ENCODE results near the gene ADAMTS17.

Gene ADAMTS17

DNA sequence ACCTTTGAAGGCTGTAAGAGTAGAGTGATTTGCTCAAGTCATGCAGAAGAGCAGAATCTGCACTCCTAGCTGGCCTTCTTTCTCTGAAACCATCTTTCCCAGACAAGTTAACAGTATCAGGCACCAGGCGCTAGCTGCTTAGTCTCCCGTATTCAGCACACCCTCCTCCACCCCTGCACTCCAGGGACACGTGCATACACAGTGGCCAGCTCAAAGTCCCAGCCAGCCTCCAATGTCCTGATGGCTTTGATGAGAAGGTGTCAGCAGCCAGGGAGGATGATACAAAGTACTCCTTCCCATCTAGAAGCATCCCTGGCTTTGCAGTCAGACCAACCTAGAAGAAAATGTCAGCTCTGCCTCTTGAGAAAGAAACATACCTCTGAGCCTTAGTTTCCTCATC is 177.8 kb downstream of the ADAMTS17 start:
- DNase-seq, result no peak

DNA sequence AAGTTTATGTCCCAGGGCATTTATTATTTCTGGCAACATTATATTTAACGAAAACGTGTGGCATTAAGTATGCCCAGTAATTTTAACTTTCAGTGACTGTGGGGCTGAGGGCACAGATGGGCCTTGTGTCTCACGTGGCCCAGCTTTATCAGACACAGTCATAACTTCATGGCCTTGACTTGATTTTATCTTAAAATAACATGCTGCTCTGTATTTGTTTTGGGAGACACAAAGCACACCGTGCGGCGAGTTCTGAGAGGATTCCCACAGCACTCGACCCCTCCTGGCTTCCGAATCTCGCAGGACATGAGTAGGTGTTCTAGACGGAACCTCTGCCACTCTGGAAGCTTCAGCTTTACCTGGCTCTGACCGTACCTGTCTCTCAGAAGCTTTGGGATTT is 180.8 kb downstream of the ADAMTS17 start:
- DNase-seq, result no peak

- DNase-seq, result no peak
These were observed 182.3 kb downstream of the ADAMTS17 start for GRCh38 chr15:100159436-100159835.

GRCh38 chr15:100158356-100158755 is 183.4 kb downstream of the ADAMTS17 start:
- no peak for DNase-seq

GRCh38 chr15:100156201-100156600 is 185.6 kb downstream of the ADAMTS17 start:
- DNase-seq, result no peak

- DNase-seq, result no peak
These were observed 187.4 kb downstream of the ADAMTS17 start for GRCh38 chr15:100154338-100154737.

GRCh38 chr15:100152463-100152862 is 189.3 kb downstream of the ADAMTS17 start:
- DNase-seq, result no peak

DNA sequence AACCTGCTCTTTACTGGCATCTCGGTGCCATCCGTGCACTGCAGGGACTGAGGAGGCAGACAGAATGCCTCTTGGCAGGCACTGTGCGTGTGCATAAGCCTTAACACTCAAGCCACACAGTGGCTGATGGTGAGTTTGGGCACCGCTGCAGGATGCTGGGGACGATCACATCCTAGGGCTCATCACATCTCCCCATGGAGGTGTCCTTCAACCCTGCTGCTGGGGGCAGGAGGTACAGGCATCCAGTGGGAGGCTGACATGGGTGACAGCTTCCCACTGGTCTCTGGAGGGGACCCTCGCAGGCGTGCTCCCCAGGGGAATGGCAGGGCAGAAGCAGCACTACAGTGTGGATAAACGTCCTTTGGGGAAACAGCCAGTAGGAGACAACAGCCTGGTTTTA is 190.9 kb downstream of the ADAMTS17 start:
- DNase-seq, result no peak

DNA sequence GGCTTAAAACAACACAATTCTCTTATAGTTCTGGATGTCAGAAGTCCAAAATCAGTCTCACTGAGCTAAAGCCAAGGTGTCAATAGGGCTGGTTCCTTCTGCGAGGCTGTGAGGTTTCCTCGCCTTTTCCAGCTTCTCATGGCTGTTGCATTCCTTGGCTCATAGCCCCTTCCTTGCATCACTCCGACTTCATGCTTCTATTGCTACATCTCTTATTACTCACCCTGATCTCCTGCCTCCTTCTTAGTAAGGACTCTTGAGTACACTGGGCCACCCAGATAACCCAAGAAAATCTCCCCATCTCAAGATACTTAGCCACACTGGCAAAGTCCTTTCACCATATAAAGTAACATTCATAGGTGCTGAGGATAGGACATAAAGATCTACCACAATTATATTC is 193.9 kb downstream of the ADAMTS17 start:
- no peak for DNase-seq

- DNase-seq, result no peak
These were observed 198.4 kb downstream of the ADAMTS17 start for GRCh38 chr15:100143378-100143777.

DNA sequence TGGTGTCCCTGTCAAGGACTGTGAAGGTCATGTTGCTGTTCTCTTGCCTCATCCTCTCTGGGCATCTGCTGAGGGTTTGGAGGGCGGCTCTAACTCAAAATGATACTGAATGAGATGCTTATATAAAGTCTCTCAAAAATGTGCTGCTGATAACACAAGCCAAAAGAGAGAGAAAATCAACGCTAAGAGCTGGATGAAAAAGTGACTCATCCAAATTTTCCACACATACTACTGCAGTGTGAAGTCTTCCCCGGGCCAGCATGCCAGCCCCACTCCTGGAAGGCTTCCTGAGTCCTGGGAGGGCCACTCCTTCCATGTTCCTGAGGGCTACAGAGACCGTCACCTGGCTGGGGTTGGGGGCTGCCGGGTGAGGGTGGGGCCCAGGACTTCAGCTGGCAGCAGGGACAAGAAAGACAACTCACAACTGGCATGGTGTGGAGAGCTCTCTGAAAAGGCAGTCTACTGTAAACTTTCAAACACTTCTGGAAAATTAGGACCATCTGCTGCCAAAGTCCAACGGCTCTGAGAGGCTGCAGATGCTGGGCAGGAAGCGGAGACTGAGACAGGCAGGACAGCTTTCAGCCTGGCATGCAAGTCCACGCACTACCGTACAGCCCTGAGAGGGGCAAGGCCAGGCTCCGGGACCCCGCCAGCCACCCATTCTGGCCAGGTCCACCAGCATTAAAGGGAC is 200.3 kb downstream of the ADAMTS17 start:
- DNase-seq, result no peak

GRCh38 chr15:100140527-100141308 is 201.1 kb downstream of the ADAMTS17 start:
- no peak for DNase-seq

GRCh38 chr15:100134586-100134985 is 207.2 kb downstream of the ADAMTS17 start:
- DNase-seq, result no peak

GRCh38 chr15:100134089-100134583 is 207.6 kb downstream of the ADAMTS17 start:
- DNase-seq, result no peak

DNA sequence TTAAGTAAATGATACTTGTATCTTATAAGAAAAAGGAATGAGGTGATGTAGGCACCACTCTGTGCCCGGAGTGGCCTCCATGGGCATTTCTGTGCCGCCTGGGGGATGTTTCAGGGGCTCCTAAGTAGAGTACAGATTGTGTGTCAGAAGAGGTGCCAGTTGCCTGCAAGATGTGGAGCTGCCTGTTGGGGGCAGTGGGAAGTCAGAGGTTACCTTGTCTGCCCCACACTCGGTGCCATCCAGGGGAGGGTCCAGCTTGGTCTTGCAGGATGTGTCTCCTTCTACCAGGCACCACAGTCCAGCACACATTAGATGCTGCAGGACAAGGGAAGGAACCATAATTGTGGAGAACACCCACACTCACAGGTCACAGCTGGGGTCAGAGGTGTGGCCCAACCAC is 208.8 kb downstream of the ADAMTS17 start:
- no peak for DNase-seq

GRCh38 chr15:100132309-100132708 is 209.5 kb downstream of the ADAMTS17 start:
- no peak for DNase-seq

DNA sequence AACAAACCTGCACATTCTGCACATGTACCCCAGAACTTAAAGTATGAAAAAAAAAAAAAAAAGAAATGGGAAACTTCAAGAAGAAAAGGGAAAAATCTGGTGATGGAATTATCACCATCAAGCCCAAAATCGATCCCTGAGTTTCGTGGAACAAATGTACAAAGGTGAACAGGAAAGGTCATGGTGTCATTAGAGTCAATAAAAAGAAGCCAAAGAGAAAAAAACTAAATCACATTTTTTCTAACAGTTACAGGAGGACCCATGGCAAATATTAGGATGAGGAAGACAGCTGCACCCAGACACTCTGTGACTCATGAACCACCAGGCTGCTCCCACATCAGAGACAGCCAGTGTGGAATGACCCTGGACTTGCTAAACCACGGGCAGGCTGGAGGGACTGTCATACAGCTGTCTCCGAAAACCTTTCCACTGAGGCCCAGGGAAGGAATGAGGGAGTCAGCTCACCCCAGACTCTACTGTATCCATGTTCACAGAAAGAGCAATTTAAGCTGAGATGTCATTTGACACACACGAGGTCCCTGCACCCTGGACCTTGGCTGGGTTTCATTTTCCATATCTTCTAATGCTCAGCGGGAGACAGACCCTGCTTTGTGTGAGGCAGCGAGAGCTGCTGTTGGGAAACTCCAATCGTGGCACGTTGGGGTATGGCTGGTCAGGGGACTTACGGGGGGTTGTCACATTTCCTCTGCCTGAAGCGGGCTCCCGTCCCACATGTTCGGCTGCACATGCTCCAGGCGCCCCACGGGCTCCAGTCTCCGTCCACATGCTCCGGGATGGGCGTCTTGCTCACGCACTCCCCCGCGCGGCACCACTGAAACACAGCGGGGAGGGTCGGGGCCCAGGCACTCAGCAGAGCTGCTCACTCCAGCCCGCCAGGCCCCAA is 210.2 kb downstream of the ADAMTS17 start:
- DNase-seq, result peak; percentile 8

GRCh38 chr15:100129677-100130076 is 212.1 kb downstream of the ADAMTS17 start:
- DNase-seq, result no peak

DNA sequence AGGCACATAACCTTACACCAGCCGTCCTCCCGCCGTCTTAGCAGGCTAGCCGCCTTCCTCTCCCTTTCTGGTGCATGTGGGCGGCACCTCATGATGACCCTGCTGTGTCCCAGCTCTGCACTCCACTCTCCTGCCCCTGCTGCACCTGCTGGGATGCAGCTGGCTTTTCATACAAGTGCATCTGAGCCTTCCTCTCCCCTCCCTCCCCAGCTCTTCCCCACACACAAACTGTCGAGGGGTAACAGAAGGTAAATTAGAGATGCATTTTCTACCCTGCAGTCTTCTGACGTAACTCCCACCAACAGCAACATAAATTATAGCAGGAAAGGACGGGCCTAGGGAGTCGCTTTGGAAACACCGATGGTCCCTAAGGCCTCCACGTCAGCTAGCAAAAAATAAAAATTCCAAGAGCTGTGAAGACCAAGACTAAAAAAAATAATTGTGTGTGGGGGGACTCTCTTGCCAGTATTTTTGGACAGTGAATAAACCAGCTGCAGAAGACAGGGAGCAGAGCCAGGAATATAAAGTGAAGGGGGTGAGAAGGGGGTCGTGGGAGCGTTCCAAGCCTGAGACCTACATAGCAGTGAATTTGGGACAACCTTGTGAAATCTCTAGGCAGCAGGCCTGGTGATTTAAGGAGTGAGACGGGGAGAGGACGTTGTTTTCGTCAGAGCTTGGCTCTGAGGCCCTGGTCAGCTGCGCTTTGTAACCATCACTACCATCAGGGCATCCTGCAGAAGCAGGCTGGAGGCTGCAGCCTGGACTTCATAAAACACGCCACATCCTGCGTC is 216.2 kb downstream of the ADAMTS17 start:
- DNase-seq, result no peak

DNA sequence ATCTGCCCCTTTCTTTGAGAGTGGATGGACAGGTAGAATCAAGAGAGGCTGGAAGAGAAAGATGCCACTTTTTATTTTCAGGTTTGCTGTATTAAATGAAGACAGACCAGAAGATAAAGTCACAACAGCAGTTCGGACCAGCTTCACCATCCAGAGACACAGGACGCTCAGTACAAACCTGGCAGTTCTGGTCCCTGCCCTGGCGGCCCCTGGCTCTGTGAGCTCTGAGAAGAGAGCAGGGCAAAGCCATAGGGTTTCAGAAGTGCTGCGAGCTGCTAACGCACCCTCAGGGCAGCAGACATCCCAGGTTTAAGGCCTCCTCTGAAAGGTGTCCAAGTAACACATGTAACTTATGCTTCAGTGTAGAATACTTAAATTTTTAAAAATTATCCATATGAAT is 216.8 kb downstream of the ADAMTS17 start:
- DNase-seq, result no peak

GRCh38 chr15:100124361-100124760 is 217.4 kb downstream of the ADAMTS17 start:
- no peak for DNase-seq

DNA sequence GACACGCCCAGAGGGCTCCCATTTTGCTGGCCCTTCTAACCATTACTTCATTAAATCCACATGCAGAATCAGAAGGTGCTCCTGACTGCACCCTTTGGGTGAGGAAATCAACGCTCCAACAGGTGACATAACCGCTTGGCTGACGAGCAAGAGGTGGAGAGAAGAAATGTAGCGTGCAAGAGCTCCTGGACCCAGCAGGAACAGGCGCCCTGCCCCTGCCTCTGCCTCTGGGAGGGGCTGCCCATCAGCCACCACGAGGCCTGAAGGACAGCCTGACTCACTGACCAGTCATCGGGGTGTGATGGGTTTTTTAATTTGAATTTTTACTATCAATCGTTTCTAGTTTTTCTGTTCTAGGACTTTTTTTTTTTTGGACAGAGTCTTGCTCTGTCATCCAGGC is 218.2 kb downstream of the ADAMTS17 start:
- no peak for DNase-seq
